Endometrium (tissue), 2 donors: ENCODE data around the gene MBD4.

Source experiments
- FAIRE-seq: peaks from 2 replicates; lab custom pipeline; 2012; peaks lifted over from hg19 to GRCh38; lab: Jason Lieb, UNC
- donor health status: control.
- donor health status: control.

MBD4 gene

GRCh38 chr3:129463094-129463493 lies 23.3 kb upstream of the MBD4 start:
- FAIRE-seq: no peak

- no peak for FAIRE-seq
These were observed 22.7 kb upstream of the MBD4 start for GRCh38 chr3:129462361-129462968.

- no peak for FAIRE-seq
These were observed 21.9 kb upstream of the MBD4 start for GRCh38 chr3:129461461-129462146.

- FAIRE-seq: no peak
These were observed 21.3 kb upstream of the MBD4 start for GRCh38 chr3:129461022-129461421.

GRCh38 chr3:129460572-129460971 lies 20.8 kb upstream of the MBD4 start:
- FAIRE-seq: no peak

- FAIRE-seq: no peak
These were observed 20.4 kb upstream of the MBD4 start for GRCh38 chr3:129460155-129460554.

GRCh38 chr3:129453732-129454131 lies 14.0 kb upstream of the MBD4 start:
- FAIRE-seq: no peak

GRCh38 chr3:129449279-129450115 lies 9.7 kb upstream of the MBD4 start:
- FAIRE-seq: no peak

GRCh38 chr3:129448186-129448895 lies 8.6 kb upstream of the MBD4 start:
- FAIRE-seq: no peak

GRCh38 chr3:129446926-129447325 lies 7.2 kb upstream of the MBD4 start:
- FAIRE-seq: no peak

- no peak for FAIRE-seq
These were observed 5.7 kb upstream of the MBD4 start for GRCh38 chr3:129445471-129445870.

- FAIRE-seq: no peak
These were observed 3.2 kb upstream of the MBD4 start for GRCh38 chr3:129442947-129443346.

- FAIRE-seq: no peak
These were observed 2.7 kb upstream of the MBD4 start for GRCh38 chr3:129442486-129442885.

- FAIRE-seq: no peak
These were observed 2.0 kb upstream of the MBD4 start for GRCh38 chr3:129441782-129442181.

- FAIRE-seq: no peak
These were observed 1.5 kb upstream of the MBD4 start for GRCh38 chr3:129441215-129441614.

- FAIRE-seq: no peak
These were observed 956 bp upstream of the MBD4 start for GRCh38 chr3:129440618-129441190.

GRCh38 chr3:129439226-129439816 lies 427 bp downstream of the MBD4 start:
- no peak for FAIRE-seq

GRCh38 chr3:129435367-129435766 lies 4.4 kb downstream of the MBD4 start:
- no peak for FAIRE-seq

- no peak for FAIRE-seq
These were observed 5.6 kb downstream of the MBD4 start for GRCh38 chr3:129434140-129434539.

- FAIRE-seq: no peak
These were observed 6.2 kb downstream of the MBD4 start for GRCh38 chr3:129433565-129433964.

GRCh38 chr3:129432671-129433070 lies 7.1 kb downstream of the MBD4 start:
- no peak for FAIRE-seq

GRCh38 chr3:129432036-129432435 lies 7.7 kb downstream of the MBD4 start:
- FAIRE-seq: no peak
